ENCODE measurements around the gene KRT16. TPM values are rescaled to one million over a fixed set of nuclear protein-coding genes. Genes with fewer than 3 reads are reported as not detected.

The KRT16 gene
- total and polyA plus RNA-seq, 4 donors = 0.30 to 15.7 (median 3.8) TPM

DNA sequence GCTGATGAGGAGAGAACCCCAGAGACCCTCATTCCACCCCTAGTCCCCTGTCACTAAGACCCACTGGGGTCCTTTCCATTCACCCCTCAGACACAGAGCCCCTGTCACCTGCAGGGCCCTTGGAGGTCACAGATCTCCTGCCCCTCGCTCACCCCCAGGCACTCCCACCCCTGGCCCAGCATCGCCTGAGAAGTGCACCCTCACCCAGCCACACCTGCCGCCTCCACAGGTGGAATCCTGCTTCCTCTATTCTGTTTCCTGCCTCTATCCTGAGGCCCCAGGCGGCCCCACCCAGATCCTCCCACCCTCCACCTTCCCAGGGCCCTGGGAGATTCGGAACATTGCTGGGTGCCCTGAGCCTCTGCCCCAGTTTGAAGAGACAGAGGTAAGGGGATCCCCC is 25.6 kb upstream of the KRT16 start:
- Histone ChIP-seq H3K27me3 (ENCODE audit: control insufficient read depth in 1 of 2, insufficient read depth in 2 of 2, low read length in 1 of 2) (no peaks in the 10 kb centered on the region), H3K36me3 (ENCODE audit: control insufficient read depth in 1 of 2, insufficient read depth in 2 of 2, low read length in 1 of 2) (no peaks in the 10 kb centered on the region), H3K9me3 (ENCODE audit: control insufficient read depth, low read length) (no peaks in the 10 kb centered on the region), H3K27ac (ENCODE audit: low read depth in 1 of 2, low read length in 2 of 2) (no peak overlapping the region), H3K4me1 (ENCODE audit: control insufficient read depth in 1 of 2, insufficient read depth in 2 of 2, low read length in 2 of 2) (no peaks in the 10 kb centered on the region), H3K4me3 (ENCODE audit: low read length in 2 of 2) (no peak overlapping the region)
- intact Hi-C loops (cut with DNase I) = no loop called here
- ATAC-seq (ENCODE audit: low FRiP score) (no peak), DNase-seq (no peak)
- WGBS, 2 donors = 92 to 93% methylated on average over 5 of the region's 5 CpGs

DNA sequence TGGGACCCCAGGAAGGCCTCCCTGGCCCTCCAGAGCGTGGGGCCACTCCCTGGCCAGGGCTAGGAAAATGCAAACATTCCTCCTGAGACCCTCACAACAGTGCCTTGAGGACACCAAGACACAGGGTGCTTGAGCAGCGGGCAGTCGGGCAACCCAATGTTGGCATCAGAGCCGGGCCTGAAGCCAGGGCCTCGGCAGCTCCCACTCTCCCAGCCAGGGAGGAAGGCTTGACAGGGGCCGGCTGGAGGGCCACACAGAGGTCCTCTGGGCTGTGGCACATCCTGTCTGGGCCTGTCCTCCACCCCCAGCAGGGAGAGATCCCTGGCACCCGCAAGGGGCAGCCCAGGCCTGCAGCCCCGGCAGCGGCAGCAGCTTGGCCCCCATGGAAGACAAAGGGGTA is 24.1 kb upstream of the KRT16 start:
- Histone ChIP-seq H3K4me1 (ENCODE audit: control insufficient read depth in 1 of 2, insufficient read depth in 2 of 2, low read length in 2 of 2) (no peaks in the 10 kb centered on the region), H3K27ac (ENCODE audit: low read depth in 1 of 2, low read length in 2 of 2) (no peak overlapping the region), H3K9me3 (ENCODE audit: control insufficient read depth, low read length) (no peaks in the 10 kb centered on the region), H3K27me3 (ENCODE audit: control insufficient read depth in 1 of 2, insufficient read depth in 2 of 2, low read length in 1 of 2) (no peaks in the 10 kb centered on the region), H3K36me3 (ENCODE audit: control insufficient read depth in 1 of 2, insufficient read depth in 2 of 2, low read length in 1 of 2) (no peaks in the 10 kb centered on the region), H3K4me3 (ENCODE audit: low read length in 2 of 2) (no peak overlapping the region)
- WGBS, 2 donors = 27 to 35% methylated on average over 9 of the region's 9 CpGs
- ATAC-seq (ENCODE audit: low FRiP score) = no peak
- intact Hi-C loops (cut with DNase I) = no loop called here
- no peak for DNase-seq

DNA sequence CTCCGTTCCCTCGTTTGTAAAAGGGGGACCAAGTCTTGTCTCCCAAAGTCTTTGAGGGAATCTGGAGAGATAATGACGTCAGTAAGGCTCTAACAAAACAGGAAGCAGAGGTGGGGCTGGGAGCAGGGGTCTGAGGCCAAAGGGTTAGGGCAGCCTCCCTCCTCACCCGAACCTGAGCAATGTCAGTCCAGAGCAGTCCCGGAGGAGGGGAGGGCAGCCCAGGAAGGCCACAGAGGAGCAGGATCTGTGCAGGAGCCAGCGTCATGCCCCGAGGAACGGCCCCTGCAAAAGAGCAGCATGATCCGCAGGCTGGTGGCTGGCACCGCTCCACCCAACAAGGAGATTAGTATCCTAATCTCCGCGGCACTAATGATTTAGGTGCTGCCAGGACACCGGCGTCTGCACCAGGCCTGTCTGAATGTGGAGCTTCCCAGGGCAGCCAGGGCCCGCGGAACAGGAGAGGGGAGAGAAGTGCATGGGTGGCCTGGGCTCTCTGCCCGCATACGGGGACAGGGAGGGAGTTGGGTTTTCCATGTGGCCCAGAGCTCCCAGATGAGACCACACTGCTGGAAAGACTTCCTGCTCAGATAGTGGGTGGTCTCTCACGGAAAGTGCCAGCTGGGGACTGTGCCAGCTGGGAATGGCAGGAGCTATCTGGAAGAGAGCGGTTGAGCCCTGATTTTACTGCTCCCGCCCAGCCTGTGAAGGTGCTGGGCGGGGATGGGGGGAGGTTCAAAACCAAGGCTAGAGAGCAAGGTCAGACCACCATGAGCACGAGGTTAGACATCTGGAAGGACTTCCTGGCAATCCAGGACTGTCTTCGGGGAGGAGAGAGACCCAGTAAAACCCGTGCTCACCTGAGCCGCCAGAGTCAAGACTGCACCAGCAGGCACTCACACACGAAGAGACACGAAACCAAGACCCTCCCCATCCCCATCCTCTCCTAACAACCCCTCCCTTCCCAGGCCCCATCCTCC is 22.8 kb upstream of the KRT16 start:
- no peaks in the 10 kb centered on the region for H3K4me1 ChIP-seq (ENCODE audit: control insufficient read depth in 1 of 2, insufficient read depth in 2 of 2, low read length in 2 of 2)
- no peak for DNase-seq
- no peak overlapping the region for H3K4me3 ChIP-seq (ENCODE audit: low read length in 2 of 2)
- H3K36me3 ChIP-seq (ENCODE audit: control insufficient read depth in 1 of 2, insufficient read depth in 2 of 2, low read length in 1 of 2) = no peaks in the 10 kb centered on the region
- no peaks in the 10 kb centered on the region for H3K27me3 ChIP-seq (ENCODE audit: control insufficient read depth in 1 of 2, insufficient read depth in 2 of 2, low read length in 1 of 2)
- intact Hi-C loops (cut with DNase I) = no loop called here
- ATAC-seq (ENCODE audit: low FRiP score) = no peak
- 33 to 34% methylated on average over 28 of the region's 28 CpGs for WGBS, 2 donors
- H3K9me3 ChIP-seq (ENCODE audit: control insufficient read depth, low read length) = no peaks in the 10 kb centered on the region
- H3K27ac ChIP-seq (ENCODE audit: low read depth in 1 of 2, low read length in 2 of 2) = no peak overlapping the region

DNA sequence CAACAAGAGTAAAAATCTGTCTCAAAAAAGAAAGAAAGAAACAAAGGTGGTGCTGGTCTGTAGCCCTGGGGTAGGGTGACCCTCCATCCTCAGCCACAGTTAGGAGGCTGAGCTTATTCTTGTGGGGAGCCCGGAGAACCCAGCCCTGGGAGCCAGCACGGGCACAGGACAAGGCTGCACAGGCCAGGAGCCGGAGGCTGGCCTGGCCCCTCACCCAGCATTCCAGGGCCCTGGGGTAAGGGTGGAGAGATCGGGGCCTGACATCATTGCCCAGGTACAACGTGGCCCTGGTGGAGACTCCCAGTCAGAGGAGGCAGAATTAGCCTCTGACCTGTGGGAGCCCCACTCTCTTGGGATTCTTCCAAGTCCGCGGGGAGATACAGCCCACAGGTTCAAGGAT is 22.1 kb upstream of the KRT16 start:
- 43 to 56% methylated on average over 7 of the region's 7 CpGs for WGBS, 2 donors
- Histone ChIP-seq H3K36me3 (ENCODE audit: control insufficient read depth in 1 of 2, insufficient read depth in 2 of 2, low read length in 1 of 2) (no peaks in the 10 kb centered on the region), H3K9me3 (ENCODE audit: control insufficient read depth, low read length) (no peaks in the 10 kb centered on the region), H3K4me1 (ENCODE audit: control insufficient read depth in 1 of 2, insufficient read depth in 2 of 2, low read length in 2 of 2) (no peaks in the 10 kb centered on the region), H3K4me3 (ENCODE audit: low read length in 2 of 2) (no peak overlapping the region), H3K27me3 (ENCODE audit: control insufficient read depth in 1 of 2, insufficient read depth in 2 of 2, low read length in 1 of 2) (no peaks in the 10 kb centered on the region), H3K27ac (ENCODE audit: low read depth in 1 of 2, low read length in 2 of 2) (no peak overlapping the region)
- ATAC-seq (ENCODE audit: low FRiP score) (no peak), DNase-seq (no peak)
- intact Hi-C loops (cut with DNase I) = no loop called here

DNA sequence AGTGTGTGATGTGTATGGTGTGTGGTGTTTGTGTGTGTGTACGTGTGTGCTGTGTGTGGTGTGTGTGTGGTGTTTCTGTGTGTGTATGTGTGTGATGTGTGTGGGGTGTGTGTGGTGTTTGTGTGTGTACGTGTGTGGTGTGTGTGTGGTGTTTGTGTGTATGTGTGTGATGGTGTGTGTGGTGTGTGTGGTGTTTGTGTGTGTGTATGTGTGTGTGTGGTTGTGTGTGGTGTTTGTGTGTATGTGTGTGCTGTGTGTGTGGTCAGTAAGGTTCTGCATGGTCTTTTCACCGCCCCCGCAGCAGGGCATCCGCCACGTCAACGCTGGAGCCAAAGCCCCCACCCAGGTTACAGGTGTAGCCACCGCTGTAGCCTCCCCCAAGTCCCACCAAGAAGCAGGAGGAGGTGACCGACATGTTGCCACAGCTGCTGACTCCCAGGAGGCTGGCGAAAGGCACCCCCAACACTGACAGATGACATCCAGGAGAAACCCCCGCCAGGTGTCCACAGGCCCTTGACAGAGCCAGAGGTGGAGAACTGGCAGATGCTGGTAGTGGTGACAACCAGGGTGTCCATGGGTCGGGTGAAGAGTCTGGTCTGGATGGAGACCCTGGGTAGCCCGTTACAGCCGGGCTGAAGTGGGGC is 21.1 kb upstream of the KRT16 start:
- Histone ChIP-seq H3K27ac (ENCODE audit: low read depth in 1 of 2, low read length in 2 of 2) (no peak overlapping the region), H3K27me3 (ENCODE audit: control insufficient read depth in 1 of 2, insufficient read depth in 2 of 2, low read length in 1 of 2) (no peaks in the 10 kb centered on the region), H3K9me3 (ENCODE audit: control insufficient read depth, low read length) (no peaks in the 10 kb centered on the region), H3K4me1 (ENCODE audit: control insufficient read depth in 1 of 2, insufficient read depth in 2 of 2, low read length in 2 of 2) (no peaks in the 10 kb centered on the region), H3K36me3 (ENCODE audit: control insufficient read depth in 1 of 2, insufficient read depth in 2 of 2, low read length in 1 of 2) (no peaks in the 10 kb centered on the region), H3K4me3 (ENCODE audit: low read length in 2 of 2) (no peak overlapping the region)
- no peak for ATAC-seq (ENCODE audit: low FRiP score)
- DNase-seq = no peak
- WGBS, 2 donors = 92 to 94% methylated on average over 14 of the region's 14 CpGs
- intact Hi-C loops (cut with DNase I) = no loop called here

DNA sequence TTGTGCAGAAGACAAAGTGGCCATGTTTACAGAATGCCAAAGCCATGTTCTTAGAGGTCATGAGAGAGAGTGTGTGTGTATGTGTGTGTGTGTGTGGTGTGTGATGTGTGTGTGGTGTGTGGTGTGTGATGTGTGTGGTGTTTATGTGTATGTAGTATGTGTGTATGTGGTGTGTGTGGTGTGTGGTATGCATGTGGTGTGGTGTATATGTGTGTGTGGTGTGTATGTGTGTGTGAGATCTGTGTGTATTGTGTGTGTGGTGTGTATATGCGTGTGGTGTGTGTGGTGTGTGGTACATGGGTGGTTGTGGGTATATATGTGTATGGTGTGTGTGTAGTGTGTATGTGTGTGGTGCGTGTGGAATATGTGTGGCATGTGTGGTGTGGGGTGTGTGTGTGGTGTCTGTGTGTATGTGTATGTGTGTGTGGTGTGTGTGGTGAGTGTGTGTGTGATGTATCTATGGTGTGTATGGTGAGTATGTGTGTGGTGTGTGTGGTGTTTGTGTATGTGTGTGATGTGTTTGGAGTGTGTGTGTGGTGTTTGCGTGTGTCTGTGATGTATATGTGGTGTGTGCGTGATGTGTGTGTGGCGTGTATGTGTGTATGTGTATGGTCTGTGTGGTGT is 20.0 kb upstream of the KRT16 start:
- WGBS, 2 donors = 71 to 72% methylated on average over 5 of the region's 5 CpGs
- Histone ChIP-seq H3K36me3 (ENCODE audit: control insufficient read depth in 1 of 2, insufficient read depth in 2 of 2, low read length in 1 of 2) (no peaks in the 10 kb centered on the region), H3K4me3 (ENCODE audit: low read length in 2 of 2) (no peak overlapping the region), H3K9me3 (ENCODE audit: control insufficient read depth, low read length) (no peaks in the 10 kb centered on the region), H3K27me3 (ENCODE audit: control insufficient read depth in 1 of 2, insufficient read depth in 2 of 2, low read length in 1 of 2) (no peaks in the 10 kb centered on the region), H3K27ac (ENCODE audit: low read depth in 1 of 2, low read length in 2 of 2) (no peak overlapping the region), H3K4me1 (ENCODE audit: control insufficient read depth in 1 of 2, insufficient read depth in 2 of 2, low read length in 2 of 2) (no peaks in the 10 kb centered on the region)
- ATAC-seq (ENCODE audit: low FRiP score) = no peak
- no peak for DNase-seq
- intact Hi-C loops (cut with DNase I) = no loop called here

DNA sequence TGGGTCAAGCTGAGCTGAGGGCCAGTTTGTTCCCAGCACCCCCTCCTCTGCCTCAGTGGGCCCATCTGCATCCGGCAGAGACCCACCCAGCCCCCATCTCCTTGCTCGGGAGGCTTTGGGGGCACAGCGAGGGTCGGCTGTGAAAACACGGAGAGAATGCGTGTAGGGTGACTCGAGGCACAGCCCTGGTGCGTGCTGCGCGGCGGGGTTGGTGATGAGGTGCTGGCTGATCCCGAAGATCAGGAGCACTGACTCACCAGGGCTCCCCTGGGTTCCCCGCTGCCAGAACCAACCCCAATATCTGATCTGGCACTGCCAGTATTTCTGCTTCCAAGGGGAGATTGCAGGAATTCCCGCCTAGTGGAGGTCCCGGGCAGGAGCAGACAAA is 19.3 kb upstream of the KRT16 start:
- no peaks in the 10 kb centered on the region for H3K36me3 ChIP-seq (ENCODE audit: control insufficient read depth in 1 of 2, insufficient read depth in 2 of 2, low read length in 1 of 2)
- H3K4me1 ChIP-seq (ENCODE audit: control insufficient read depth in 1 of 2, insufficient read depth in 2 of 2, low read length in 2 of 2) = no peaks in the 10 kb centered on the region
- no peak for ATAC-seq (ENCODE audit: low FRiP score)
- DNase-seq = no peak
- 78 to 87% methylated on average over 15 of the region's 15 CpGs for WGBS, 2 donors
- H3K9me3 ChIP-seq (ENCODE audit: control insufficient read depth, low read length) = no peaks in the 10 kb centered on the region
- H3K27ac ChIP-seq (ENCODE audit: low read depth in 1 of 2, low read length in 2 of 2) = no peak overlapping the region
- H3K4me3 ChIP-seq (ENCODE audit: low read length in 2 of 2) = no peak overlapping the region
- intact Hi-C loops (cut with DNase I) = no loop called here
- no peaks in the 10 kb centered on the region for H3K27me3 ChIP-seq (ENCODE audit: control insufficient read depth in 1 of 2, insufficient read depth in 2 of 2, low read length in 1 of 2)

DNA sequence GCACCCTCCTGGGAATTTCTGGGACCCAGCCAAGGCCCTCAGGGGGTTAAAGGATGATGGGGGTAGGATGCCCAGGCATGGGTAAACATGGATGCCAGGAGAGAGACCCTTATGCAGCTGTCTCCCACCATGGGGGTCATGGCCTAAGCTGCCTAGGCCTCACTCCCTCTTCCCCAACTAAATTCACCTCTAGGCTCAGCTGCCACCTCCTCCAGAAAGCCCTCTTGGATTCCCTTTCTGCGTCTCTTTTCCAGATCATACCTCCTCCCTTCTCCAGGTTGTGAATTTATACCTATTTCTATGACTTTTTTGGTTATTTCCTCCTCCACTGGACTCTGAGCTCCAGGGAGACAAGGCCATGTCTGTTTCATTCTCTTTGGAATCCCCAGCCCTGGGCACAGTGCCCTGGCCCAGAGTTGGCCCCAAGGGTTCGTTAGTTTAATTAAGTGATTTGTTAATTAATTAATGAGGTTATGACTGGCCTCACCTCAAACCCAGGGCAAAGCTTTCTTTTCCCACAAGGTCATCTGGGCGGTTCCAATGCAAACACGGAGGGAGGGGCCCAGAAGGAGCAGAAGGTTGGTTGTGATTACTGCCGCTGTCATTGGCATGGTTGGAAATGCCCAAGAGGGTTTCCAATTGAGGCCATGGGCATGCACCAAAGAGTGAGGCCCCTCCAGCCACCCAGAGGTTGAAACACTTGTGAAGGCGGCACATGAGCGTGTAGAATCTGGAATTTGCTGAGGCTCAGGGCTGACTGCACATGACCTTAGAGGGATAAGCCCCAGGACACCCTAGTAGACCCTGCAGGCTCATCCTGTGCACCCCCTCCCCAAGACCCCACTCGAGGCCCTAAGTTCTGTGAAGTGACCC is 18.7 kb upstream of the KRT16 start:
- no peaks in the 10 kb centered on the region for H3K27me3 ChIP-seq (ENCODE audit: control insufficient read depth in 1 of 2, insufficient read depth in 2 of 2, low read length in 1 of 2)
- H3K27ac ChIP-seq (ENCODE audit: low read depth in 1 of 2, low read length in 2 of 2) = no peak overlapping the region
- H3K4me1 ChIP-seq (ENCODE audit: control insufficient read depth in 1 of 2, insufficient read depth in 2 of 2, low read length in 2 of 2) = no peaks in the 10 kb centered on the region
- no peak for DNase-seq
- H3K9me3 ChIP-seq (ENCODE audit: control insufficient read depth, low read length) = no peaks in the 10 kb centered on the region
- intact Hi-C loops (cut with DNase I) = no loop called here
- ATAC-seq (ENCODE audit: low FRiP score) = no peak
- WGBS, 2 donors = 91 to 94% methylated on average over 8 of the region's 8 CpGs
- H3K36me3 ChIP-seq (ENCODE audit: control insufficient read depth in 1 of 2, insufficient read depth in 2 of 2, low read length in 1 of 2) = no peaks in the 10 kb centered on the region
- H3K4me3 ChIP-seq (ENCODE audit: low read length in 2 of 2) = no peak overlapping the region

Measured in aorta (tissue), 5 donors.